8988T (cell line): Measurements from ENCODE around the gene RALA.
A peak's percentile ranks its signal among the peaks of the same experiment; 100 is the strongest.
"Not testable (repeated sequence)": the region's sequence is repeated elsewhere in the genome, so short reads cannot be mapped to it uniquely, and the experiment has no call there.

Experiments used
- DNase-seq: peaks from one replicate; pipeline ENCODE4 v3.0.0; 2011

RALA gene

DNA sequence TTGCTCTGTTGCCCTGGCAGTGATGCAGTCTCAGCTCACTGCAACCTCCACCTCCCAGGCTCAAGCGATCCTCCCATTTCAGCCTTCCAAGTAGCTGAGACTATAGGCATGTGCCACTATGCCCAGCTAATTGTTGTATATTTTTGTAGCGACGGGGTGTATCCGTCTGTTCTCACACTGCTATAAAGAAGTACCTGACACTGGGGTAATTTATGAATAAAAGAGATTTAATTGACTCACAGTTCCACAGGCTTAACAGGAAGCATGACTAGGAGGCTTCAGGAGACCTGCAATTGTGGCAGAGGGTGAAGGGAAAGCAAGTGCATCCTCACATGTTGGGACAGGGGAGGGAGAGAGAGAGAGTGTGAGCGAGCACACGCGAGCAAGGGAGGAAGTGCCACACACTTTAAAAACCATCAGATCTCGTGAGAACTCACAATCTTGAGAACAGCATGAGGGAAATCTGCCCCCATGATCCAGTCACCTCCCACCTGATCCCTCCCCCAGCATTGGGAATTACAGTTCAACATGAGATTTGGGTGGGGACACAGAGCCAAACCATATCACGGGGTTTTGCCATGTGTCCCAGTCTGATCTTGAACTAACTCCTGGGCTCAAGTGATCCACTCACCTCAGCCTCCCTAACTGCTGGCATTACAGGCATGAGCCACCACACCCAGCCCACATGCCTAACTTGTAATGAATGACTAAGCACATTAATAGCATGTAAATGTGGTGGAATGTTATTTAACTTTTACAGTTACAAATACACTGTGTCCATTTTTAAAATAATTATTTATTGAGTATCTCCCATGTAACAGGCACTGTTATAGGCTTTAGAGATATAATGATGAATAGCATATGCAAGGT, 65.5 kb downstream of the RALA start:
- no peak for DNase-seq

GRCh38 chr7:39691821-39692220, 68.4 kb downstream of the RALA start:
- DNase-seq, result no peak

DNA sequence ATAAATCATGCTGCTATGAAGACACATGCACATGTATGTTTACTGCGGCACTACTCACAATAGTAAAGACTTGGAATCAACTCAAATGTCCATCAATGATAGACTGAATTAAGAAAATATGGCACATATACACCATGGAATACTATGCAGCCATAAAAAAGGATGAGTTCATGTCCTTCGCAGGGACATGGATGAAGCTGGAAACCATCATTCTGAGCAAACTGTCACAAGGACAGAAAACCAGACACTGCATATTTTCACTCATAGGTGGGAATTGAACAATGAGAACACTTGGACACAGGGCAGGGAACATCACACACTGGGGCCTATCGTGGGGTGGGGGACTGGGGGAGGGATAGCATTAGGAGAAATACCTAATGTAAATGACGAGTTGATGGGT, 69.7 kb downstream of the RALA start:
- DNase-seq, result not testable (repeated sequence)

DNA sequence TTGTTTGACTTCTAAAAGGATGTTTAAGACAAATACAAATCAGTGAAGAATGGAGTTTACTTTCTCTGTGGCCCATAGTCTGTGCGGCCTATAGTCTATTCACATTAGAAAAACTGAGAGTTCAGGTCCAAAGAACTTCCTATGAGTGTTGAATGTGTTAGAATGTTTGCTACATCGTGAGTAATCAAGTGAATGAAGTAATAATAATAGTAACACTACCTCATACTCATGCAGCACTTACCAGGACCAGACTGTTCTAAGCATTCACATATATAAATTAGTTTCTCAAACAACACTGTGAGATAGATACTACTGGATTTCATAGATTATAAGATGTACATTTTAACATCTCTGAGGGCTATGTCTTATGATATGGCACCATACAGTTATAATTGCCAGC, 70.4 kb downstream of the RALA start:
- no peak for DNase-seq

DNA sequence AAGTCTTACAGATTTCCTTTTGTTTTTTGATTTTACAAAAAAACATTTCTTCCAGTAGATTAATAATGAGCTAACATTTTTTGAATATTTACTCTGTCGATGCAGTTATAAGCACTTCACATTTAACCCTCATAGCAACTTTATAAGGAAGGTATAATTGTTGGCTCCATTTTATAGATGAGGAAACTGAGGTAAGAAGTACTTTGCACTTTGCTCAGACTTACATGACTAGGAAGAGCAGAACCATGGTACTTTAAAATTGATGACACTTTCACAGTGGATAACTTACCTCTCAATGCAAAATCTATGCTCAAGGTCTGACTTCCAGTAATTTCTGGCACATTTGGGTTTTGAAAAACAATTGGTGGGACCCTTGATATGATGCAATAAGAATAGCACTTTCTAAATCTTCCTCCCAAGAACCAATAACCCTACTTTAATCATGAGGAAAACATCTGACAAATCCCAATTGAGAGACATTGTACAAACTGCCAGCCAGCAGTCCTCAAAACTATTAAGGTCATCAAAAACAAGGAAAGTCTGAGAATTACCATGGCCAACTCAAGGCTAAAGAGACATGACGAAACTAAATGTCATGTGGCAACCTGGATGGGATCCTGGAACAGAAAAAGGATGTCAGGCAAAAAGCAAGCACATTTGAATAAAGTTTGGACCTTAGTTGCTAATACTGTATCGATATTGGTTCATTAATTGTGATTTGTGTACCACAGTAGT, 72.6 kb downstream of the RALA start:
- no peak for DNase-seq

DNA sequence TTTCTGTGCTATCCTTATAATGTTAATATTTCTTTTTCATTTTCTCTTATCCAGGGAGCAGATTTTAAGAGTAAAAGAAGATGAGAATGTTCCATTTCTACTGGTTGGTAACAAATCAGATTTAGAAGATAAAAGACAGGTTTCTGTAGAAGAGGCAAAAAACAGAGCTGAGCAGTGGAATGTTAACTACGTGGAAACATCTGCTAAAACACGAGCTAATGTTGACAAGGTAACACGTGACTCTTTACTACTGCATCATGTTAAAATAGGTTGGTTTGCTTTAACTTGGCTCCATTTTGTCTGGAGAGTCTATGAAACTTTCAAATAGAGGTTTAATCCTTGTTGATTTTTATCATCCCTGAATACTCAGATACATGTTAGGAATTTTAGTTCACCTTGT, 73.3 kb downstream of the RALA start:
- DNase-seq, result no peak

DNA sequence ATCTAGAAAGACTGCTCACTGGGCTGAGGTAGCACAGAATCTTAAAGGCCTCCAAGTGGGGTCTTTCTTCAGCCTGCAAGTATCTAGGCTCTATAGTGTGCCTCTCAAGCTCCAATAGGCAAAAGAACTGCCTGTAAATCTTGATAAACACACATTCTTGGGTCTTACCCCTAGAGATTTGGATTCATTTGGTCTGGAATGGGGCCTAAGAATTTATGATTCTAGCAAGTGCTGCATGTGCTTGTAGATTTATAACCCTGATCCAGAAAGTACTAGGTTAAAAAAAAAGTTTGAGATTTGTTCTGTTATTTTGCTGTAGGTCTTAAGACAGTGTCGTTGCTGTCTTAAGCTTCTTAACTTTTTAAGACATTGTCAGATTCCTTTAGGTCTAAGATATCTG, 74.1 kb downstream of the RALA start:
- DNase-seq, result no peak

- no peak for DNase-seq
Measured at GRCh38 chr7:39700165-39700564, 76.8 kb downstream of the RALA start.

DNA sequence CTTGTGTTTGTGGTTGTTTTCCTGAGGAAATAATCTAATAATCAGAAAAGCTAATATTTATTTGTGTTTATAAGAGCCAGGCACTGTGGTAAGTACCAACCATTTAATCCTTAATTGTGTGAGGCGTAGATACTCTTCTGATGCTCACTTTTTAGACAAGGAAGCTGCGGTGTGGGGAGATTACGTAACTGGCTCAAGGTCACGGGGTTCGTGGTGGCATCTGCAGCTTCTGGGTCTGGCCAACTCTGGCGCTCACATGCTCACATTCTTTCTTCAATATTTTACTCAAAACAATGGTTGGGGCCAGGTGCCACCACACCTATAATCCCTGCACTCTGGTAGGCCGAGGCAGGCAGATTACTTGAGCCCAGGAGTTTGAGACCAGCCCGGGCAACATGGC, 77.6 kb downstream of the RALA start:
- no peak for DNase-seq

DNA sequence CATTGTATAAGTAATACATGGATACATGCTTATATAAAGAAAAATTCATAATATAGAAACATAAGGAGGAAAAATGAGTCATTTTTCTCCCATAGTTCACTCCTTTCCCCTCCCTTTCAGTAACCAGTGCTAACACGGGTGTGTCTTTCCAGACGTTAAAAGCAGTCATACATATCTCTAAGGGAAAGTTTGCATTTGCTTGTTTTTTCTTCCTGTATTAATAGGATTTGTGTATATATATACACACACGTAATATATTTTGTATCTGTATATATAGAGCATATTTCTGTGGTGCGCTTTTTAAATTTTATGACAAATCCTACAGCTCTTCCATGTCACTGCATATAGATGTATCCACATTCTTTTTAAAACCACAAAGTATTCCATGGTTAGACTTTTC, 78.8 kb downstream of the RALA start:
- no peak for DNase-seq

- DNase-seq, result peak; percentile 11
Measured at GRCh38 chr7:39703144-39703543, 79.8 kb downstream of the RALA start.

DNA sequence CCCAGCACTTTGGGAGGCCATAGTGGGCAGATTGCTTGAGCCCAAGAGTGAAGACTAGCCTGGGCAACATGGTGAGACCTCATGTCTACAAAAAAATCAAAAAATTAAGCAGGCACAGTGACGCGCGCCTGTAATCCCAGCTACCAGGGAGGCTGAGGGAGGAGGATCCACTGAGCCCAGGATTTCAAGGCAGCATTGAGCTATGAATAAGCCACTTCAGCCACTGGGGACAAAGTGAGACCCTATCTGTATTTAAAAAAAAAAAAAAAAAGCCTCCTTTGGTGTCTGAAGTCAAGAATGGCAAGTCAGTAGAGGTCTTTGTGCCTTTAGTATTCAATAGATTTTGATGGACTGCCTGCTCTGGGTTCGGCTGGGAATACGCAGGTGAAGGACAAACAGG, 85.7 kb downstream of the RALA start:
- no peak for DNase-seq

GRCh38 chr7:39709768-39710311, 86.5 kb downstream of the RALA start:
- no peak for DNase-seq

DNA sequence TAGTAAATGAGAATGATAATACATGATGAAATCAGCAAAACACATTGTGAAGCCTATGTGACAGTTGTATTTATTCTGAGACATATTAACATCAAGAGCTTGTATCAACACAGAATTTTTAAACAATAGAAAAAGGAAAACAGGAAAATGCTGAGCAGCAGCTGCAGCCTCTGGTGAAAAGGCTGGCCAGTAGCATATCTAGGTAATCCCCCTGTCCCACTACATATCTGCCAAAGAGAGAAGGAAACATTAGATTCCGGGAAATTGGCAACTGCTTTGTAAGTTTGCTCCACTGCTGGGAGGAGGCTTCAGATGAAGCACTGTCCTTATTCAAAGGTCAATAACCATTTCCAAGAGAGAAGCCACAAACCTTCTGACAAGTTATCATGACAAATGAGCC, 89.4 kb downstream of the RALA start:
- no peak for DNase-seq

DNA sequence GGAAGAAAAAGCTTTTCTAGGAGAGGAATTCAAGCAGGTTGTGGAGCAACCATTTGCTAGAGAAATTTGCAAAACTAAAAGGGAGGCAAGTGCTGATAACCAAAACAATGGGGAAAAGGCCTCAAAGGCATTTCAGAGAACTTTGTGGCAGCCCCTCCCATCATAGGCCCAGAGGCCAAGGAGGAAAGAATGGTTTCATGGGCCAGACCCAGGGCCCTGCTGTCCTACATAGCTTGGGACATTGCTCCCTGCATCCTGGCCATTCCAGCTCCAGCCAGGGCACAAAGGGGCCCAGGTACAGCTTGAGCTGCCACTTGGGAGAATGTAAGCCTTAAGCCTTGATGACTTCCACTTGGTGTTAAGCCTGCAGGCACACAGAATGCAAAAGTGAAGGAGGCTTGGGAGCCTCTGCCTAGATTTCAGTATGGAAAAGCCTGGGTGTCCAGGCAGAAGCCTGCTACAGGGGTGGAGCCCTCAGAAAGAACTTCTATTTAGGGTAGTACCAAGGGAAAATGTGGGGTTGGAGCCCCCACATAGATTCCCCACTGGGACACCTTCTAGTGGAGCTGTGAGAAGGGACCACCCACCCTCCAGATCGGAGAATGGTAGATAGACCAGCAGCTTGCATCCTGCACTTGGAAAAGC, 91.2 kb downstream of the RALA start:
- DNase-seq, result no peak

DNA sequence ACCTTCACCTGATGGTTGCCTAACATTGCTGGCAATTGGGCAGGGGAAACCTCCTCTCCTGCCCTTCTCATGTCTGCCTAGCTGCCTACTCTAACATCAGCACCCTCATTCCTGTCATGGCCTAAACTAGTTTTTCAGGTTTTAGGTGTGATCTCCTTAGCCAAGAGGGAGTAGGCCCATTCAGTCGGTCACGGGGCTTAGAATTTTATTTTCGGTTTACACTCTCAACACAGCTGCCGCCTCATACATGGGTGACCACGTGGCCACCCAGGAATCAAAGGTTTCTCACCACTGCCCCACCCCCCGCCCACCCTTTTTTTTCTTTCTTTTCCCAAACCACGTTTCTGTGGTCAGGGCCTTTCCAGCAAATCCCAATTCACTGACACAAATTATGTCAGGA, 97.2 kb downstream of the RALA start:
- DNase-seq, result no peak

DNA sequence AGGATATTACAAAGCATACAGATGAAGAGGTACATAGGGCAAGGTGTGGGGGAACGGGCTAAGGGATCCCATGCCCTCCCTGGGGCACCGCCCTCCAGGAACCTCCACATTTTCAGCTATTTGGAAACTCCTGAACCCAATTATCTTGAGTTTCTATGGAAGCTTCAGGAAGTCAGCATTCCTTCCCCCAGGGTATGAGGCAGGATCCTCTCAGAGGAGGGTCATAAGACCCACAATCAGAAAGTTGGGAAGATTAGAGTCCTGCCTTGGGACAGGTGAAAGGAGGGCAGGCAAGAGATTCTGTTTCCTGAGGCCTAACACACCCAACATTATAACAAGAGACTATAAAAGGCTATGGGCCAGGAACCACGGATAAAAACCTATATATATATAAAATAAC, 98.0 kb downstream of the RALA start:
- DNase-seq, result no peak

- no peak for DNase-seq
Measured at GRCh38 chr7:39721919-39722597, 98.7 kb downstream of the RALA start.

- no peak for DNase-seq
Measured at GRCh38 chr7:39727231-39728012, 104.0 kb downstream of the RALA start.

GRCh38 chr7:39732837-39733804, 109.7 kb downstream of the RALA start:
- peak; percentile 46 for DNase-seq
